Mucosa of descending colon (tissue), 3 donors: ENCODE results near the gene UNCX. TPM values are rescaled to one million over a fixed set of nuclear protein-coding genes. Genes with fewer than 3 reads are reported as not detected.

Experiments used
- ATAC-seq: fragments of 200-7000 bp; cut with Tn5 transposase; one replicate; pipeline ENCODE4 v1.9.1; 2020; ENCODE audit warnings: mild to moderate bottlenecking, moderate library complexity
- DNase-seq, 3 donors: peaks; one replicate each; pipeline ENCODE4 v3.0.0-alpha.2; 2020
- H3K36me3 ChIP-seq: fragments of 200-600 bp; one replicate; pipeline ENCODE4 v1.8.0; 2021; ENCODE audit warnings: low read depth, mild to moderate bottlenecking
- H3K4me1 ChIP-seq: fragments of 200-600 bp; one replicate; pipeline ENCODE4 v1.8.0; 2021; ENCODE audit warnings: low read depth, mild to moderate bottlenecking
- H3K4me3 ChIP-seq: fragments of 200-600 bp; one replicate; pipeline ENCODE4 v1.8.0; 2021; ENCODE audit warnings: mild to moderate bottlenecking
- H3K9me3 ChIP-seq: fragments of 200-600 bp; one replicate; pipeline ENCODE4 v1.8.0; 2021; ENCODE audit warnings: mild to moderate bottlenecking
- intact Hi-C, 2 donors: fragments of 100-400 bp; cut with DNase I in 1 of 2; cut with micrococcal nuclease in 1 of 2; formaldehyde crosslinking; loops; one replicate each; pipeline versions ENCODE4 v1.11.0 to v1.11.1; 2022; cut with DNase I, micrococcal nuclease
- total RNA-seq, 3 donors: library from RNA; stranded (reverse); fragmentation: NEBNext Ultra II Directional in 2 of 3; extraction: Animal tissue kit (Norgen Biotek cat#: 25700) in 2 of 3; gene quantifications; one replicate each; pipeline versions ENCODE4 v1.2.1 to v1.2.4, GENCODE V29; 2021 to 2023
- TF ChIP-seq, protein P1 (sequence below): fragments of 200-600 bp; IDR thresholded peaks from one replicate; pipeline ENCODE4 v1.8.0; 2022; ENCODE audit warnings: antibody characterized with exemption, mild to moderate bottlenecking
- donor health status: DM: no; HTN: no; CAD: no; lungs with moderate emphysema.
- donor health status: DM: no; HTN: no; CAD: no.
- donor health status: DM: no; HTN: yes; CAD: no.

Gene UNCX
- total RNA-seq, 3 donors from 2014 or later, result not detected

DNA sequence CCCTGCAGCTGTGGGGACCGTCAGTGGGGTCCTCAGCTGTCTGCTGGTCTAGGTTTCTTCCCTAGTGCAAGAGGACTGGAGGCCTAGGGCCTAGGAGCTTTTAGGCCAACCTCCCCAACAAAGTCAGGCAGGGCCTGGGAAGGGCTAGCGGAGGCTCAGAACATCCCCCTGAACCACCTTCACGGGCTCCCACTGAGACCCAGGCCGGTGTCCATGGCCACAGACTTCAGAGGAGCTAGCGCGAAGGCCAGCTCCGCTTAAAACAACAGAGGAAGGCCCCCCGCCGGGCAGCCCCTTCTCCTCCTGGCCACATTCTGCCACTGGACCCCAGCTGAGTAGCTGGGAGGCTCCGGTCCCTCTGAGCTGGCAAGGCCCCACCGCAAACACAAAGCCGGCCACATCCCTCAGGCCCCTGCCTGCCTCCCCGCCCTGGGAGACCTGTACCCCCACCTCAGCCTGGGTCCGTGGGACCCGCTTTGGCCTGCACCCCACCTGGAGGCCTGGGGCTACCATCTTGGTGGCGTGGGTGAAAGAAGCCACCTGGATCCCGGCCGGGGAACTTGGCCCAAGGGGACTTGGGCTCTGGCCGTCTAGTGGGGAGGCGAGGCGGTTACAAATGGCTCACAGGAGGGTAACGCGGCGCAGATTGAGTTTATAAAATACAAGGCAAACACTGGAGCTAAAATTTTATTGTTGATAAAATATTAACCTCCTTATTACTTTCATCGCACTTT, 5.4 kb upstream of the UNCX start:
- DNase-seq, result no peak
- H3K9me3 ChIP-seq, result no peaks in the 10 kb centered on the region
- no peaks in the 10 kb centered on the region for H3K4me1 ChIP-seq
- intact Hi-C loops, result loop anchor here in 1 of 2 donors (10.0 kb wide), 1 partner anchor 258 kb away; no protein-coding TSS in a partner anchor
- no peak for ATAC-seq
- no peaks in the 10 kb centered on the region for H3K36me3 ChIP-seq
- H3K4me3 ChIP-seq, result no peak overlapping the region
- TF ChIP-seq, protein P1, sequence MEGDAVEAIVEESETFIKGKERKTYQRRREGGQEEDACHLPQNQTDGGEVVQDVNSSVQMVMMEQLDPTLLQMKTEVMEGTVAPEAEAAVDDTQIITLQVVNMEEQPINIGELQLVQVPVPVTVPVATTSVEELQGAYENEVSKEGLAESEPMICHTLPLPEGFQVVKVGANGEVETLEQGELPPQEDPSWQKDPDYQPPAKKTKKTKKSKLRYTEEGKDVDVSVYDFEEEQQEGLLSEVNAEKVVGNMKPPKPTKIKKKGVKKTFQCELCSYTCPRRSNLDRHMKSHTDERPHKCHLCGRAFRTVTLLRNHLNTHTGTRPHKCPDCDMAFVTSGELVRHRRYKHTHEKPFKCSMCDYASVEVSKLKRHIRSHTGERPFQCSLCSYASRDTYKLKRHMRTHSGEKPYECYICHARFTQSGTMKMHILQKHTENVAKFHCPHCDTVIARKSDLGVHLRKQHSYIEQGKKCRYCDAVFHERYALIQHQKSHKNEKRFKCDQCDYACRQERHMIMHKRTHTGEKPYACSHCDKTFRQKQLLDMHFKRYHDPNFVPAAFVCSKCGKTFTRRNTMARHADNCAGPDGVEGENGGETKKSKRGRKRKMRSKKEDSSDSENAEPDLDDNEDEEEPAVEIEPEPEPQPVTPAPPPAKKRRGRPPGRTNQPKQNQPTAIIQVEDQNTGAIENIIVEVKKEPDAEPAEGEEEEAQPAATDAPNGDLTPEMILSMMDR, result no peak

DNA sequence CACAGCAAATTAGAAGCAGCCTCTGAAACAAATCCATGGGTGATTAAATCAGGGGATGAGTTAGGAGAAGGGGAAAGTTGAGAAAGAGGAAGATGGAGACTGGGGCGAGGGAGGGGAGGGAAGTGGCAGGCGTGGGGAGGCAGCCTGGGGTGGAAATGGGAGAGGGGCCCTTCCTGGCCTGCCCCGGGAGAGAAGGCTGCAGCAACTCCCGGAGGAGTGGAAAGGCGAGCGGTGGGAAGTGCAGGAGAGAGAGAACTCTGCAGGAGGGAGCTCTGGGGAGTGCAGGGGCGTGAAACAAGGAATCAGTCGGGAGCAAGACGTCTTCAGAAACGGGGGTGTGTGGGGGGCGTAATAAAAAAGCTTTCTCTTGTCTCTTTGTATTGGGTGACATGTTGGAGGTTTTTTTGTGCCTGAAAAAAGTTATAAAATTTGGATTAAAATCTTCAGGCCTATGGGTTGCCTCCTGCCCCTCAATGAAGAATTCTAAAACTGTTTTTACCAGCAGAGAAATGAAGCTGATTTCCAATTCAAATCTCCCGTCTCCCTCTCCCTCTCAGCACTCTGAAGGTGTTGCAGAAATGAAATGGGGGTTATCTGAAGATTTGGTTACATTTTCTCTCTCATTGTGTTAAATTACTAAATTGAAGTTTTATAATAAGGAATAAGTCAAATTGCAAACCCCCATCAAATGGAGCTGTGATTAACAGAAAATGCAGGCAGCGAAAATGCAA, 4.7 kb upstream of the UNCX start:
- DNase-seq (no peak), ATAC-seq (no peak)
- TF ChIP-seq, protein P1, result no peak
- Histone ChIP-seq H3K4me3 (no peak overlapping the region), H3K4me1 (no peaks in the 10 kb centered on the region), H3K36me3 (no peaks in the 10 kb centered on the region), H3K9me3 (no peaks in the 10 kb centered on the region)
- intact Hi-C loops, result loop anchor here in 1 of 2 donors (10.0 kb wide), 1 partner anchor 257 kb away; no protein-coding TSS in a partner anchor

DNA sequence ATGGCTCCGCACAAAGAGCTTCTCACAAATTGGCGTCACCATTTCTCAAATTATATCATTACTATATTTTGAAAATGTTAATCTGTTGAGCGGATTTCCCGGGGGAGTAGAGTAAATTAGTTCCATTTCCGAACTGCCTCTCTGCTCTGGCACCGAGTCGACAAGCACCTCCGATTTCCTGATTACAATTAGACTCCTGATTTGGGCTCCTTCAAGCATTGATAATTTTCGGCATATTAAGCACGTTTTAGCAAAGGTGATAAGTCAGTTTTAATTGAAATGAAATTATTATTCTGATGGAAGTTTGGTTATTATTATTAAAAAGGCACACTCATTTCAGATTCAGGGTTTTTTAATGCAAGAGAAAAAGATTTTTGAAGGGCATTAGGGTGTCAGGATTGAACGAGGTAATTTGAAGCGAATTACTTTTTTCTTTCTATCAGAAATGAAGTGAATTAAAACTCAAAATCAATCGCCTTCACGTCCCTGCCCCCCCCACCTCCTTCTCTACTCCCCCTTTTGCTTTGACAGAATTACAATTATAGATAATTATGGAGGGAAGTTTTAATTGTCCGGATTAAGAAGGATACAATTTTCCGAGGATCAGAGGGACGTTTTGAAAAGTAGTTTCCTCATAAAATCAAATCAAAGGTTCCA, 4.0 kb upstream of the UNCX start:
- TF ChIP-seq, protein P1, result no peak
- Histone ChIP-seq H3K9me3 (no peaks in the 10 kb centered on the region), H3K4me3 (no peak overlapping the region), H3K4me1 (no peaks in the 10 kb centered on the region), H3K36me3 (no peaks in the 10 kb centered on the region)
- intact Hi-C loops, result loop anchor here in 1 of 2 donors (10.0 kb wide), 1 partner anchor 256 kb away; no protein-coding TSS in a partner anchor
- DNase-seq, result no peak
- ATAC-seq, result no peak

DNA sequence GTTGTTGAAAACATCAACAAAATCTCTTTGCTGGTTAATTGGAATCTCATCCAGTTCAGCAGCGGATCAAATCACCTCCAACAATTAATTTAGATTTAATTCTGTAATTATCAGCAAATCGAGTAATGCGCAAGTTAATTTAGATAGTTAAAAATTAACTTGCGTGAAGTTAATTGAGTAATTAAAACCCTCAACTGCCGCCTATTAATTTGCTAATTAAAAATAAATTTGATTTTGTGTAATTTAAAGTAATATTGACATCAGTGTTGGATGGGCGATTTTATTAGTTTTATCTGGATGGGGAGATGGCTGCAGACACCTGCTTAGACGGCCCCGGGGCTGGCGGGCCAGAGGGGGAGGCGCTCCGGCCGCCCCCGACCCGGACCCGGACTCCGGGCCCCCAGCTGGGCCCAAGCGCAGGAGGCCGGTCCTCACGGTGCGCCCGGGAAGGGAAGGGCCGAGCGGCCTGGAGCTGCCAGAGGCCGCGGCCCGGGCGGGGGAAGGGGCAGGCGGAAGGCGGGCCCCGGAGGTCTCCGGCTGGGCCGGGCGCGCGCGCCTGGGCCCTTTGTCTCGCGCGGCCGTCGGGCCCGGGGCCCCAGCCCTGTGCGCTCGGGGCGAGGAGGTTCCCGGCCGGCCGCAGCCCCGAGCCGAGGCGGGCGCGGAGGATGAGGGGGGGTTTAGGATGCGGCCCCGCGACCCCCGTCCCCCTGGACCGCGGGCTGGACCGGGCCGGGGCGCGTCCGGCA, 3.3 kb upstream of the UNCX start:
- Histone ChIP-seq H3K36me3 (no peaks in the 10 kb centered on the region), H3K4me3 (no peak overlapping the region), H3K4me1 (no peaks in the 10 kb centered on the region), H3K9me3 (no peaks in the 10 kb centered on the region)
- DNase-seq, result no peak
- intact Hi-C loops, result loop anchor here in 1 of 2 donors (10.0 kb wide), 1 partner anchor 255 kb away; no protein-coding TSS in a partner anchor
- ATAC-seq, result no peak
- TF ChIP-seq, protein P1, result no peak

DNA sequence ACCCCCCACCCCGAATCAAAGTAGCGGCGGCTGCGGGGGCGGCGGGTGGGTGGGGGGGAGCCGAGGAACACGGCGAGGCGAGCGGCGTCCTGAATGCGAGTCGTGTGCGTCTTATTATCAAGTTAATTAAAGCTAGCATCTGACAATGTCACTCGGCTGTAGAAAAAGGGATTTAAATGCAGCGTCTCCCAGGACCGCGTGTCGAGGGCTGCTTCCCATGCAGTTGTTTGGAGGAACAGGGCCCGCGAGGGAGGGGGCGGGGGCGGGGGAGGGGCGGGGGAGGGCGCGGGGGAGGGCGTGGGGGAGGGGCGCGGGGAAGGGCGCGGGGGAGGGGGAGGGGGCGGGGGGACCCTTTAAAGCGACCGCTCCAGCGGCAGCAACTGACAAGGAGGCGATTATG, 2.7 kb upstream of the UNCX start:
- DNase-seq (no peak), ATAC-seq (no peak)
- intact Hi-C loops, result loop anchor here (10.0 kb wide), 2 partner anchors 175 to 255 kb away; no protein-coding TSS in a partner anchor
- TF ChIP-seq, protein P1, result no peak
- no peaks in the 10 kb centered on the region for H3K9me3 ChIP-seq
- no peaks in the 10 kb centered on the region for H3K4me1 ChIP-seq
- H3K4me3 ChIP-seq, result no peak overlapping the region
- H3K36me3 ChIP-seq, result no peaks in the 10 kb centered on the region
